Rectal smooth muscle tissue (tissue), 1 donor: ENCODE measurements around the gene PCDHGB4.
"Not testable (repeated sequence)": the region's sequence is repeated elsewhere in the genome, so short reads cannot be mapped to it uniquely, and the experiment has no call there.

Source experiments
- H3K27ac ChIP-seq: one replicate; pipeline ENCODE4 v1.7.0; 2013; ENCODE audit warnings: low read depth, low read length, inconsistent platforms
- H3K27me3 ChIP-seq: one replicate; pipeline ENCODE4 v1.7.0; 2013; ENCODE audit warnings: low read length; ENCODE audit not compliant: control insufficient read depth, insufficient read depth
- H3K36me3 ChIP-seq: one replicate; pipeline ENCODE4 v1.7.0; 2013; ENCODE audit warnings: low read length; ENCODE audit not compliant: control insufficient read depth, insufficient read depth
- H3K4me1 ChIP-seq: one replicate; pipeline ENCODE4 v1.7.0; 2013; ENCODE audit warnings: low read length; ENCODE audit not compliant: control insufficient read depth, insufficient read depth
- H3K4me3 ChIP-seq: one replicate; pipeline ENCODE4 v1.7.0; 2013; ENCODE audit warnings: low read length
- H3K9ac ChIP-seq: one replicate; pipeline ENCODE4 v1.7.0; 2013; ENCODE audit warnings: low read length

PCDHGB4 gene

GRCh38 chr5:141432308-141432707, 44.8 kb downstream of the PCDHGB4 start:
- not testable (repeated sequence) for H3K9ac ChIP-seq, H3K27ac ChIP-seq, H3K36me3 ChIP-seq, H3K27me3 ChIP-seq, H3K4me1 ChIP-seq
- H3K4me3 ChIP-seq = peak overlapping the region; percentile 44

- H3K27me3 ChIP-seq, H3K27ac ChIP-seq, H3K4me1 ChIP-seq, H3K9ac ChIP-seq, H3K36me3 ChIP-seq, H3K4me3 ChIP-seq: not testable (repeated sequence)
Measured at GRCh38 chr5:141432726-141433125, 45.2 kb downstream of the PCDHGB4 start.

- H3K27me3 ChIP-seq = no peaks in the 10 kb centered on the region
- H3K36me3 ChIP-seq = no peaks in the 10 kb centered on the region
- no peaks in the 10 kb centered on the region for H3K4me1 ChIP-seq
- H3K9ac ChIP-seq = no peak overlapping the region
- no peak overlapping the region for H3K4me3 ChIP-seq
- H3K27ac ChIP-seq = no peak overlapping the region
Measured at GRCh38 chr5:141434006-141434405, 46.5 kb downstream of the PCDHGB4 start.

- Histone ChIP-seq H3K4me1 (no peaks in the 10 kb centered on the region), H3K27me3 (no peaks in the 10 kb centered on the region), H3K4me3 (no peak overlapping the region), H3K36me3 (no peaks in the 10 kb centered on the region), H3K9ac (no peak overlapping the region), H3K27ac (no peak overlapping the region)
Measured at GRCh38 chr5:141437221-141437620, 49.7 kb downstream of the PCDHGB4 start.

GRCh38 chr5:141439411-141440141, 52.1 kb downstream of the PCDHGB4 start:
- H3K27me3 ChIP-seq = no peaks in the 10 kb centered on the region
- H3K4me3 ChIP-seq = no peak overlapping the region
- H3K27ac ChIP-seq = no peak overlapping the region
- H3K4me1 ChIP-seq = no peaks in the 10 kb centered on the region
- no peak overlapping the region for H3K9ac ChIP-seq
- no peaks in the 10 kb centered on the region for H3K36me3 ChIP-seq
